KOPT-K1 (cell line): ENCODE measurements around the gene CD19.
A peak's percentile ranks its signal among the peaks of the same experiment; 100 is the strongest.
"Not testable (repeated sequence)": the region's sequence is repeated elsewhere in the genome, so short reads cannot be mapped to it uniquely, and the experiment has no call there.

Experiments used
- H3K27ac ChIP-seq: fragments of 200-600 bp; sonication (generic); 2 replicates; pipeline ENCODE4 v1.5.1; 2016; ENCODE audit warnings: antibody characterized with exemption, mild to moderate bottlenecking, low read depth, low read length; ENCODE audit not compliant: poor library complexity, severe bottlenecking
- H3K36me3 ChIP-seq: fragments of 200-600 bp; sonication (generic); 2 replicates; pipeline ENCODE4 v1.5.1; 2017; ENCODE audit warnings: antibody characterized with exemption, mild to moderate bottlenecking, low read length, moderate library complexity; ENCODE audit not compliant: insufficient read depth
- H3K9me3 ChIP-seq: fragments of 200-600 bp; sonication (generic); 2 replicates; pipeline ENCODE4 v1.5.1; 2017; ENCODE audit warnings: antibody characterized with exemption, low read length, mild to moderate bottlenecking; ENCODE audit not compliant: insufficient read depth, poor library complexity, severe bottlenecking

CD19 gene

GRCh38 chr16:28938721-28939120, 7.0 kb downstream of the CD19 start:
- Histone ChIP-seq H3K36me3 (no peaks in the 10 kb centered on the region), H3K27ac (no peak overlapping the region), H3K9me3 (no peaks in the 10 kb centered on the region)

DNA sequence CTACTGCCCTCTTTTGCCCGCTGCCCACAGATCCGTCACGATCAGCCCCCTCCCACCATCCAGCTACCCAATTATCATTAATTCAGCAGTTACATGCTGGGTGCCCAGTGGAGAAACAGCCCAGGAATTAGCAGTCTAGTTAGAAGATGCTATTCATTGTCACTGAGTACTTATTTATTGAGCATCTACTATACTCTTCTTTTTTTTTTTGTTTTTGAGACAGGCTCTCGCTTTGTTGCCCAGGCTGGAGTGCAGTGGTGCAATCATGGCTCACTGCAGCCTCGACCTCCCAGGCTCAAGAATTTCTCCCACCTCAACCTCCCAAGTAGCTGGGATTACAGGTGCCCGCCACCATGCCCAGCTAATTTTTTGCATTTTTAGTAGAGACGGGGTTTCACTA, 8.1 kb downstream of the CD19 start:
- not testable (repeated sequence) for H3K9me3 ChIP-seq, H3K36me3 ChIP-seq, H3K27ac ChIP-seq

DNA sequence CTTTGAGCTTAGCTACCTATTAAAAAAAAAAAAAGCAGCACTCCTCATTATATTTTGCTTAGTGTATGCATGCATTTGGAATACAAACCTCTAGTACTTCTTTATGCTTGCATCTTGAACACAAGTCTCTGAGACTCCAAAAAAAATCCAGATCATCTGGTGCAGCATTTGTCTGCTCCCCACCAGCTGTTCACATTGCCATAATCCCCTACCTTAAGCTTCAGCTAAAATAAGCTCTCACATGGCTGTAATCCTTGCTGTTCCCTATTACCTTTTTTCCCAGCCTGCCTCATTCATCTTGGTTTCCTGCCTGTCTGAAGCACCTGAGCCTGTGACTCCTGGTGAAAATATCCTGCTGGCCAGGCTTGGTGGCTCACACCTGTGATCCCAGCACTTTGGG, 11.5 kb downstream of the CD19 start:
- H3K36me3 ChIP-seq, result no peaks in the 10 kb centered on the region
- H3K27ac ChIP-seq, result no peak overlapping the region
- H3K9me3 ChIP-seq, result no peaks in the 10 kb centered on the region

GRCh38 chr16:28946681-28947080, 14.9 kb downstream of the CD19 start:
- H3K27ac ChIP-seq, result no peak overlapping the region
- no peaks in the 10 kb centered on the region for H3K36me3 ChIP-seq

GRCh38 chr16:28950648-28951409, 19.1 kb downstream of the CD19 start, which contains the start of gene NFATC2IP:
TSS of gene NFATC2IP (plus strand) at chr16:28950937. CDS start at chr16:28951012, 75 bp downstream.
- Histone ChIP-seq H3K9me3 (no peaks in the 10 kb centered on the region), H3K27ac (peak within 1 kb of the TSS; percentile 82), H3K36me3 (peaks cover 39% of the 10 kb centered on the region)

More at GRCh38 chr16:28946681-28947080, 14.9 kb downstream of the CD19 start:
- no peaks in the 10 kb centered on the region for H3K9me3 ChIP-seq

- peaks cover 46% of the 10 kb centered on the region for H3K36me3 ChIP-seq
- peak overlapping the region; percentile 82 for H3K27ac ChIP-seq
- H3K9me3 ChIP-seq, result no peaks in the 10 kb centered on the region
These were observed 19.7 kb downstream of the CD19 start for GRCh38 chr16:28951410-28951943.

- no peak overlapping the region for H3K27ac ChIP-seq
- peaks cover 98% of the 10 kb centered on the region for H3K36me3 ChIP-seq
- H3K9me3 ChIP-seq, result no peaks in the 10 kb centered on the region
These were observed 26.4 kb downstream of the CD19 start for GRCh38 chr16:28958216-28958615.

DNA sequence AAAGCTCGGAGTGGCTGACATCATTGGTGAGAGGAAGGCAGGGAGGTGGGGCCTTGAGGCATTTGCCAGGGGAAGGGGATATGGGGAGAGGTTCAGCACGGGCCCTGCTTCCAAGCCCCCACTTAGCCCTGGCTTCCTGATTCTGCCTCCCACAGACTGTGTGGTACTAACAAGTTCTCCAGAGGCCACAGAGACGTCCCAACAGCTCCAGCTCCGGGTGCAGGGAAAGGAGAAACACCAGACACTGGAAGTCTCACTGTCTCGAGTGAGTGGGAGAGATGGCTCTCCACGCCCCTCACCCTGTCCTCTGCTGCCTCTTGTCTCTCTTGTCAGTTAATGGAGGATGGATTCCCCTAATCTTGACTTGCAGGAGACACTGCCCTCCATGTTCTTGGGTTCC, 27.1 kb downstream of the CD19 start:
- H3K27ac ChIP-seq, result no peak overlapping the region
- H3K9me3 ChIP-seq, result no peaks in the 10 kb centered on the region
- H3K36me3 ChIP-seq, result peaks cover 98% of the 10 kb centered on the region

DNA sequence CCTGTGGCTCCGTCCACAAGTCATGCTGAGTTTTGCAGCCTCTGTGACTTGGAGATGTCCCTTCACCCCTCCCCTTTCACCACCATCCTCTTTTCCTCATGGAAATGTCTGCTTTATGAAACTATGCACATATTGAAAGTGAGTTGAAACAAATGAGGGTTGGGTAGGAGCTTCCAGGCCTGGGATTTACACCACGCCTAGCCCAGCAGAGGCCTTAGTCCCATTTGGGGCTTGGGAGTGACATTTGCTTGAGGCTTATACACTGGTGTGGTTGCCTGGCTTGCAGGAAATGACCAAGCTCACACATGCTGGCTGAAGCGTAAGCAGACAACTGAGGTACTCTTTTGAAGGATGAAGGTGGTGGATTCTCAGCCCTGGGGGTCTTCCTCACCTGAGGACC, 32.3 kb downstream of the CD19 start:
- H3K36me3 ChIP-seq, result peaks cover 72% of the 10 kb centered on the region

DNA sequence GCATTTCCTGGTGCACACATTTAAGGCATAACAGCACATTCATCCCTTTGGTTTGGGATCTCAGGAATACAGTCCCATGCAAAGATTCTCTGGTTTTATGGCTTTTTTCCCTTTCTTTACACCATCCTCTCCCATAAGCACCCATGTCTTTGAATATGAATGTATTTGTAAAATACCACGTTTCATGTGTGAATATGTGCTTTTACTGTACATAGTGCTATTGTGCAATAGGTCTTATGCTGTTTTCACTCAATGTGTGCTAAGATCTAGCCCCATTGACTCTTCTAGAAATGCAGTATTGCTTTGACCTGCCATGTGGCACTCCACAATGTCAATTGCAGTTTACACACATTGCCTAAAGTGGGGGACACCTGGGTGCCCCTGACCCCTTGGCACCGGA, 32.7 kb downstream of the CD19 start:
- no peak overlapping the region for H3K27ac ChIP-seq
- peaks cover 68% of the 10 kb centered on the region for H3K36me3 ChIP-seq
- H3K9me3 ChIP-seq, result no peaks in the 10 kb centered on the region

More for the DNA sequence above, 32.3 kb downstream of the CD19 start:
- H3K9me3 ChIP-seq, result no peaks in the 10 kb centered on the region
- no peak overlapping the region for H3K27ac ChIP-seq

DNA sequence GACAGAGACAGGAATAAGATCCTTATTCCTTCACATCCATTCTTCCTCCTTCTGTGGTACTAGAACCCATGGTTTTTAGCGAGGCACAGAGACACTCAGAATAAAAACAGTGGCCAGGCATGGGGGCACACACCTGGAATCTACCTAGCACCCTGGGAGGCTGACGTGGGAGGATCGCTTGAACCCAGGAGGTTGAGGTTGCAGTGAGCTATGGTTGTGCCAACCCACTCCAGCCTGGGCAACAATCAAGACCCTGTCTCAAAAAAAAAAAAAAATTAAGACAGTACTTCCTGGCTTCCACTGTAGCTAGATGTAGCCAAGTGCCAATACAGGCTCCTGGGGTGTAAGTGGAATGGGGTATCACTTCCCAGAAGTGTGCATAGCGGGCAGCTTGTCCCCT, 35.4 kb downstream of the CD19 start:
- no peaks in the 10 kb centered on the region for H3K9me3 ChIP-seq
- H3K27ac ChIP-seq, result no peak overlapping the region
- H3K36me3 ChIP-seq, result peaks cover 41% of the 10 kb centered on the region

- H3K9me3 ChIP-seq, H3K27ac ChIP-seq: not testable (repeated sequence)
- peaks cover 16% of the 10 kb centered on the region for H3K36me3 ChIP-seq
These were observed 37.9 kb downstream of the CD19 start for GRCh38 chr16:28969696-28970095.

- H3K9me3 ChIP-seq, result no peaks in the 10 kb centered on the region
- peaks cover 17% of the 10 kb centered on the region; the same call in 1 of the 2 replicates for H3K36me3 ChIP-seq
- peak overlapping the region; percentile 82 for H3K27ac ChIP-seq
These were observed 42.3 kb downstream of the CD19 start for GRCh38 chr16:28974007-28974436.

- Histone ChIP-seq H3K9me3 (no peaks in the 10 kb centered on the region), H3K27ac (peak within 1 kb of the TSS; percentile 82), H3K36me3 (peaks cover 23% of the 10 kb centered on the region; the same call in 1 of the 2 replicates)
These were observed 42.8 kb downstream of the CD19 start, which contains the start of gene SPNS1 for GRCh38 chr16:28974437-28975157. TSS of gene SPNS1 (plus strand) at chr16:28974778. CDS start at chr16:28975152, 374 bp downstream.

DNA sequence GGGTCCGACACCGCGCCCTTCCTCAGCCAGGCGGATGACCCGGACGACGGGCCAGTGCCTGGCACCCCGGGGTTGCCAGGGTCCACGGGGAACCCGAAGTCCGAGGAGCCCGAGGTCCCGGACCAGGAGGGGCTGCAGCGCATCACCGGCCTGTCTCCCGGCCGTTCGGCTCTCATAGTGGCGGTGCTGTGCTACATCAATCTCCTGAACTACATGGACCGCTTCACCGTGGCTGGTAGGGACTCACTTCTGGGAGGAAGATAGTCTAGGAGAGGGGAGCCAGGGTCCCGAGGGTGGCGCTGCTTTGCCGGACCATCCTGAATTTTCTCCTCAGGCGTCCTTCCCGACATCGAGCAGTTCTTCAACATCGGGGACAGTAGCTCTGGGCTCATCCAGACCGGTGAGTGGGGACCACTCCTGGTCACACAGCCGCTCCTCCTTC, 43.4 kb downstream of the CD19 start:
- peaks cover 24% of the 10 kb centered on the region; the same call in 1 of the 2 replicates for H3K36me3 ChIP-seq
- no peaks in the 10 kb centered on the region for H3K9me3 ChIP-seq
- H3K27ac ChIP-seq, result peak overlapping the region; percentile 82
